Testis (tissue), 2 donors: ENCODE measurements around the gene KCNA5.

Source experiments
- POLR2A ChIP-seq: fragments of 450-650 bp; IDR thresholded peaks from one replicate; pipeline ENCODE4 v1.6.1; 2017; ENCODE audit warnings: antibody characterized with exemption, mild to moderate bottlenecking, moderate library complexity
- TF ChIP-seq, protein P1 (sequence below), 3 experiments: fragments of 450-650 bp in 2 of 3; fragments of 200-600 bp in 1 of 3; sonication (generic) in 1 of 3; IDR thresholded peaks; one replicate each; pipeline ENCODE4 v1.5.1; 2016 to 2019; ENCODE audit warnings: antibody characterized with exemption in 3 of 3, mild to moderate bottlenecking in 2 of 3, moderate library complexity in 1 of 3

DNA sequence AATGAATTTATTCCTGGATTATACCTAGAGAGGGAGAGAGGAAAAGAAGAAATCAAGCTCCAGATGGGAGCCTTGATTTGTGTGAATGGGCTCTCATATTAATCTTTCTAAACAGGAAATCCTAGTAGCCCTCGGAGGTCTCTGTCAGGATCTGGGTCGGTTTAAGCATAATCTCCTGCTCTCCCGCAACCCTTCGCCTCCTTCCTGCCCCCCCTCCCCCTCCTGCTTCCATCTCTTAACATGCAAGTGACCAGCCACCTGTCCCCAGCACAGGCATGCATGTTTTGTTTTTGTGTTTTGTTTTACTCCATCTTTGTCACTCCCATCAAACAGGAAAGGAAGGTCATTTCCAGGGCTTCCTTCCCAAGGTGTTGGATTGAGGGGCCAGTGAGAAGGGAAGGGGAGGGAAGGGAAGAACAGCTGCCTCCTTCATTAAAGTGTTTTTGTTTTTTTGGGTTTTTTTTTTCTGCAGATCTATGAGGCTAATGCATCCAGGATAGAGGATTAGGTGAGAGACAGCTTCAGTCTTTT is 4.8 kb upstream of the KCNA5 start:
- TF ChIP-seq, protein P1, sequence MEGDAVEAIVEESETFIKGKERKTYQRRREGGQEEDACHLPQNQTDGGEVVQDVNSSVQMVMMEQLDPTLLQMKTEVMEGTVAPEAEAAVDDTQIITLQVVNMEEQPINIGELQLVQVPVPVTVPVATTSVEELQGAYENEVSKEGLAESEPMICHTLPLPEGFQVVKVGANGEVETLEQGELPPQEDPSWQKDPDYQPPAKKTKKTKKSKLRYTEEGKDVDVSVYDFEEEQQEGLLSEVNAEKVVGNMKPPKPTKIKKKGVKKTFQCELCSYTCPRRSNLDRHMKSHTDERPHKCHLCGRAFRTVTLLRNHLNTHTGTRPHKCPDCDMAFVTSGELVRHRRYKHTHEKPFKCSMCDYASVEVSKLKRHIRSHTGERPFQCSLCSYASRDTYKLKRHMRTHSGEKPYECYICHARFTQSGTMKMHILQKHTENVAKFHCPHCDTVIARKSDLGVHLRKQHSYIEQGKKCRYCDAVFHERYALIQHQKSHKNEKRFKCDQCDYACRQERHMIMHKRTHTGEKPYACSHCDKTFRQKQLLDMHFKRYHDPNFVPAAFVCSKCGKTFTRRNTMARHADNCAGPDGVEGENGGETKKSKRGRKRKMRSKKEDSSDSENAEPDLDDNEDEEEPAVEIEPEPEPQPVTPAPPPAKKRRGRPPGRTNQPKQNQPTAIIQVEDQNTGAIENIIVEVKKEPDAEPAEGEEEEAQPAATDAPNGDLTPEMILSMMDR (IDR thresholded peaks at IDR 0.05), result no peak
- TF ChIP-seq POLR2A, result no peak
